ENCODE data around the gene LMO3. TPM values are rescaled to one million over a fixed set of nuclear protein-coding genes. Genes with fewer than 3 reads are reported as not detected.

LMO3 gene
- total and polyA plus RNA-seq, 2 donors (not counting 3 experiments of a cell fraction or from before 2014, with no cell fraction given): not detected

DNA sequence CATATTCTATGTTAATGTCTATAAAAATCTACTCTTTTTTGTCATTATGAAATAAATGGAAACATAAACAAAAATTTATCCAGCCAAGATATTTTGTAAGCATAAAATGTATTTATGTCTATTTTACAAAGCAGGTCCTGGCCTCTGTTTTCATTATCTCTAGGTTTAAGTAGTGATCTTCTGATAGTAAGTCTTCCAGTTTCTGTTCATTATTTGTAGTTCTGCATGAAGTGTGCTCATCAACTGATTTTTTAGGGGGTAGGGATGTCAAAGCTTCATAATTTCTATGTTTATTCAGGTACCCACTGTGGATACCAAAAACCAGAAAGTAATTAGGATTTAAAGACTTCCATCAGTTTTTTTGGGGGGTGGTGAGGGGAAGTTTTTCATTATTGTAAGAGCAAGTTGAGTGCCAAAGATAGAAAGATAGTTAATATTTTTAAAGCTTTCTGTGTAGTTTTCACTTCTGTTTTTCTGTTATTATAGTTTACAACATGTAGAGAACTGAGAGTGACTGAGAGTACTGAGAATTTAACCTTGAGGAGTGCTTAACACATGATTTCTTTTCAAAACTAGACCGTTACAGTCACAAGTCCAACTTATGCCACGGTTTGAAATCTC is 30.6 kb upstream of the LMO3 start:
- ChIA-PET CTCF (no interaction called here), POLR2A (no interaction called here)
- Histone ChIP-seq H4K20me1 (replicated peaks; ENCODE audit: control insufficient read depth, extremely low read depth, insufficient read depth, low read length) (no peaks in the 10 kb centered on the region), H3K27ac (ENCODE audit: insufficient read depth, low read depth, low read length) (no peak overlapping the region), H3K9me1 (replicated peaks; ENCODE audit: control insufficient read depth, extremely low read depth, insufficient read depth, low read length) (no peaks in the 10 kb centered on the region), H3K4me3 (replicated peaks in 1 of 3; ENCODE audit: insufficient read depth in 1 of 3, low read depth in 1 of 3, low read length in 3 of 3) (no peak overlapping the region), H3K79me2 (ENCODE audit: control insufficient read depth, insufficient read depth, low read length) (no peaks in the 10 kb centered on the region), H3K27me3 (ENCODE audit: control insufficient read depth in 2 of 2, insufficient read depth in 2 of 2, low read length in 2 of 2) (no peaks in the 10 kb centered on the region), H3K4me2 (ENCODE audit: insufficient read depth, low read length) (no peak overlapping the region), H3K36me3 (ENCODE audit: control insufficient read depth in 2 of 2, extremely low read depth in 1 of 2, insufficient read depth in 2 of 2, low read length in 2 of 2) (no peaks in the 10 kb centered on the region), H2AFZ (ENCODE audit: low read depth, low read length) (no peak overlapping the region), H3K9ac (replicated peaks; ENCODE audit: extremely low read depth, insufficient read depth, low read length) (no peak overlapping the region), H3K9me3 (replicated peaks; ENCODE audit: control insufficient read depth, insufficient read depth, low read length) (no peaks in the 10 kb centered on the region), H3K4me1 (ENCODE audit: control insufficient read depth, extremely low read depth, insufficient read depth, low read length) (no peaks in the 10 kb centered on the region)
- DNase-seq (ENCODE audit: low read depth, low spot score) (no peak), FAIRE-seq (no peak)
- TF ChIP-seq POLR2AphosphoS5 (IDR thresholded peaks at IDR 0.05; ENCODE audit: insufficient read depth, low read depth, low read length) (no peak), EZH2 (IDR thresholded peaks at IDR 0.05; ENCODE audit: borderline replicate concordance, low read depth, low read length, severe bottlenecking) (no peak), POLR2A (IDR thresholded peaks at IDR 0.05; ENCODE audit: low read depth, low read length) (no peak), JUN (IDR thresholded peaks at IDR 0.05; ENCODE audit: borderline replicate concordance, insufficient read depth, insufficient read length, low read depth) (no peak), MYC (IDR thresholded peaks at IDR 0.05; ENCODE audit: low read depth, low read length) (no peak), FOS (IDR thresholded peaks at IDR 0.05; ENCODE audit: borderline replicate concordance, insufficient read depth, low read length) (no peak), GATA2 (IDR thresholded peaks at IDR 0.05; ENCODE audit: insufficient read depth, insufficient read length, low read depth, low read length) (no peak)
- TF ChIP-seq, protein P1, sequence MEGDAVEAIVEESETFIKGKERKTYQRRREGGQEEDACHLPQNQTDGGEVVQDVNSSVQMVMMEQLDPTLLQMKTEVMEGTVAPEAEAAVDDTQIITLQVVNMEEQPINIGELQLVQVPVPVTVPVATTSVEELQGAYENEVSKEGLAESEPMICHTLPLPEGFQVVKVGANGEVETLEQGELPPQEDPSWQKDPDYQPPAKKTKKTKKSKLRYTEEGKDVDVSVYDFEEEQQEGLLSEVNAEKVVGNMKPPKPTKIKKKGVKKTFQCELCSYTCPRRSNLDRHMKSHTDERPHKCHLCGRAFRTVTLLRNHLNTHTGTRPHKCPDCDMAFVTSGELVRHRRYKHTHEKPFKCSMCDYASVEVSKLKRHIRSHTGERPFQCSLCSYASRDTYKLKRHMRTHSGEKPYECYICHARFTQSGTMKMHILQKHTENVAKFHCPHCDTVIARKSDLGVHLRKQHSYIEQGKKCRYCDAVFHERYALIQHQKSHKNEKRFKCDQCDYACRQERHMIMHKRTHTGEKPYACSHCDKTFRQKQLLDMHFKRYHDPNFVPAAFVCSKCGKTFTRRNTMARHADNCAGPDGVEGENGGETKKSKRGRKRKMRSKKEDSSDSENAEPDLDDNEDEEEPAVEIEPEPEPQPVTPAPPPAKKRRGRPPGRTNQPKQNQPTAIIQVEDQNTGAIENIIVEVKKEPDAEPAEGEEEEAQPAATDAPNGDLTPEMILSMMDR (IDR thresholded peaks at IDR 0.05; ENCODE audit: extremely low read depth in 1 of 2, insufficient read depth in 1 of 2, low read depth in 1 of 2, low read length in 2 of 2): no peak
- TF ChIP-seq, protein P2, sequence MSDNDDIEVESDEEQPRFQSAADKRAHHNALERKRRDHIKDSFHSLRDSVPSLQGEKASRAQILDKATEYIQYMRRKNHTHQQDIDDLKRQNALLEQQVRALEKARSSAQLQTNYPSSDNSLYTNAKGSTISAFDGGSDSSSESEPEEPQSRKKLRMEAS (IDR thresholded peaks at IDR 0.05; ENCODE audit: insufficient read depth, insufficient read length): no peak
- dilution Hi-C loops (cut with MboI; ENCODE audit: extremely low pct_ligation_motif_present, low sequenced_read_pairs): no loop called here
- intact Hi-C loops (cut with micrococcal nuclease): no loop called here
- no TSS peak for BruUV-seq (replicated peaks)

All from endothelial cell of umbilical vein (primary cell).